Left ventricle myocardium inferior (tissue), 1 donor: ENCODE measurements around the gene AP2B1. TPM values are rescaled to one million over a fixed set of nuclear protein-coding genes. Genes with fewer than 3 reads are reported as not detected.
A peak's percentile ranks its signal among the peaks of the same experiment; 100 is the strongest.

Source experiments
- DNase-seq: peaks from one replicate; pipeline ENCODE4 v3.0.0-alpha.2; 2020
- H3K27ac ChIP-seq: fragments of 200-600 bp; replicated peaks from 2 replicates; pipeline ENCODE4 v1.8.0; 2021
- H3K27me3 ChIP-seq: fragments of 200-600 bp; 2 replicates; pipeline ENCODE4 v1.8.0; 2021; ENCODE audit warnings: low read depth
- H3K36me3 ChIP-seq: fragments of 200-600 bp; 2 replicates; pipeline ENCODE4 v1.8.0; 2021
- H3K4me1 ChIP-seq: fragments of 200-600 bp; 2 replicates; pipeline ENCODE4 v1.8.0; 2021
- H3K4me3 ChIP-seq: fragments of 200-600 bp; 2 replicates; pipeline ENCODE4 v1.8.0; 2021; ENCODE audit warnings: mild to moderate bottlenecking, moderate library complexity
- H3K9me3 ChIP-seq: fragments of 200-600 bp; replicated peaks from 2 replicates; pipeline ENCODE4 v1.8.0; 2021
- CTCF ChIP-seq: fragments of 200-600 bp; IDR thresholded peaks from 2 replicates; pipeline ENCODE4 v1.8.0; 2021; ENCODE audit warnings: antibody characterized with exemption, mild to moderate bottlenecking, borderline replicate concordance
- intact Hi-C: fragments of 100-400 bp; cut with micrococcal nuclease; formaldehyde crosslinking; loops from one replicate; pipeline ENCODE4 v1.11.0; 2022
- total RNA-seq: library from RNA; stranded (reverse); fragmentation: NEBNext Ultra II Directional; extraction: Animal tissue kit (Norgen Biotek cat#: 25700); gene quantifications from one replicate; pipeline ENCODE4 v1.2.1, GENCODE V29; 2021
- donor health status: DM: no; HTN: yes; CAD: no; lungs with severe emphysema.

AP2B1 gene
- total RNA-seq, 1 donor from 2014 or later: 113 TPM

GRCh38 chr17:35760587-35760986 lies 173.5 kb downstream of the AP2B1 start, which contains the start of gene C17orf50:
Gene C17orf50, plus strand, starts transcription at chr17:35760887. Its CDS starts 55 bp downstream, at chr17:35760942.
- Histone ChIP-seq H3K27me3 (no peaks in the 10 kb centered on the region), H3K4me3 (no peak within 1 kb of the TSS), H3K4me1 (peaks cover 12% of the 10 kb centered on the region), H3K27ac (no peak within 1 kb of the TSS), H3K9me3 (no peaks in the 10 kb centered on the region), H3K36me3 (no peaks in the 10 kb centered on the region)
- no peak for DNase-seq
- TF ChIP-seq CTCF: no peak
- intact Hi-C loops: no loop called here

GRCh38 chr17:35761601-35762000 lies 174.5 kb downstream of the AP2B1 start:
- Histone ChIP-seq H3K27me3 (no peaks in the 10 kb centered on the region), H3K9me3 (no peaks in the 10 kb centered on the region), H3K4me3 (no peak overlapping the region), H3K27ac (no peak overlapping the region), H3K36me3 (no peaks in the 10 kb centered on the region), H3K4me1 (peaks cover 12% of the 10 kb centered on the region)
- DNase-seq: no peak
- TF ChIP-seq CTCF: no peak
- intact Hi-C loops: no loop called here

GRCh38 chr17:35763767-35764122 lies 176.6 kb downstream of the AP2B1 start:
- no peaks in the 10 kb centered on the region for H3K9me3 ChIP-seq
- TF ChIP-seq CTCF: no peak
- no peaks in the 10 kb centered on the region for H3K27me3 ChIP-seq
- H3K27ac ChIP-seq: peak overlapping the region; percentile 36
- H3K4me3 ChIP-seq: peak overlapping the region; percentile 67
- intact Hi-C loops: no loop called here
- H3K36me3 ChIP-seq: no peaks in the 10 kb centered on the region
- DNase-seq: no peak
- H3K4me1 ChIP-seq: peaks cover 12% of the 10 kb centered on the region

- Histone ChIP-seq H3K27ac (peak overlapping the region; percentile 36), H3K4me3 (peak overlapping the region; percentile 67), H3K9me3 (no peaks in the 10 kb centered on the region), H3K36me3 (no peaks in the 10 kb centered on the region), H3K4me1 (peaks cover 12% of the 10 kb centered on the region), H3K27me3 (no peaks in the 10 kb centered on the region)
- intact Hi-C loops: no loop called here
- peak; percentile 97 for TF ChIP-seq CTCF
- DNase-seq: peak; percentile 86
Observed at GRCh38 chr17:35764123-35764991, 177.2 kb downstream of the AP2B1 start.

GRCh38 chr17:35765086-35765710 lies 178.1 kb downstream of the AP2B1 start:
- no peak for TF ChIP-seq CTCF
- no peak overlapping the region for H3K4me3 ChIP-seq

More at GRCh38 chr17:35765086-35765710, 178.1 kb downstream of the AP2B1 start:
- intact Hi-C loops: no loop called here
- no peak for DNase-seq
- Histone ChIP-seq H3K9me3 (no peaks in the 10 kb centered on the region), H3K27ac (no peak overlapping the region), H3K36me3 (no peaks in the 10 kb centered on the region), H3K27me3 (no peaks in the 10 kb centered on the region), H3K4me1 (peaks cover 12% of the 10 kb centered on the region)
